ENCODE data around the gene AMOTL1.

DNA sequence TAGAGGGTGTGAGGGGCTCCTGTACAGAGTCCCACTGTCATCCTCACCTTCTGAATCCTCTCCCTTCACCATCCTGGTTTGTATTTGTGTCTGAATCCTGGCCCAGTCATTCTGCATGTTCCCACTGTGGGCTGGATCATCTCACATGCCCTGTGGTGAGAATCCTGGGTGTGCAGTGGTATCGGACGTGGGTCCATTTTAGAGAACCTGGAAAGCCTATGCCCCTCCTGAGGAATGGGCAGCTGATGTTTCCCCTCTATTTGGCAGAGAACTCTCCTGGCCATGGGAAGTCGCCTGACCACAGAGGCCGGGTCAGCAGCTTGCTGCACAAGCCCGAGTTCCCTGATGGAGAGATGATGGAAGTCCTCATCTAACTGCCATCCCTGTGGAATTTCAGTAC is 102.3 kb downstream of the AMOTL1 start:
- TF ChIP-seq, protein P1, sequence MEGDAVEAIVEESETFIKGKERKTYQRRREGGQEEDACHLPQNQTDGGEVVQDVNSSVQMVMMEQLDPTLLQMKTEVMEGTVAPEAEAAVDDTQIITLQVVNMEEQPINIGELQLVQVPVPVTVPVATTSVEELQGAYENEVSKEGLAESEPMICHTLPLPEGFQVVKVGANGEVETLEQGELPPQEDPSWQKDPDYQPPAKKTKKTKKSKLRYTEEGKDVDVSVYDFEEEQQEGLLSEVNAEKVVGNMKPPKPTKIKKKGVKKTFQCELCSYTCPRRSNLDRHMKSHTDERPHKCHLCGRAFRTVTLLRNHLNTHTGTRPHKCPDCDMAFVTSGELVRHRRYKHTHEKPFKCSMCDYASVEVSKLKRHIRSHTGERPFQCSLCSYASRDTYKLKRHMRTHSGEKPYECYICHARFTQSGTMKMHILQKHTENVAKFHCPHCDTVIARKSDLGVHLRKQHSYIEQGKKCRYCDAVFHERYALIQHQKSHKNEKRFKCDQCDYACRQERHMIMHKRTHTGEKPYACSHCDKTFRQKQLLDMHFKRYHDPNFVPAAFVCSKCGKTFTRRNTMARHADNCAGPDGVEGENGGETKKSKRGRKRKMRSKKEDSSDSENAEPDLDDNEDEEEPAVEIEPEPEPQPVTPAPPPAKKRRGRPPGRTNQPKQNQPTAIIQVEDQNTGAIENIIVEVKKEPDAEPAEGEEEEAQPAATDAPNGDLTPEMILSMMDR (IDR thresholded peaks at IDR 0.05) = no peak
- TF ChIP-seq EZH2 (IDR thresholded peaks at IDR 0.05) (no peak), EZH2phosphoT487 (IDR thresholded peaks at IDR 0.05) (no peak)
